ENCODE data around the gene RNF212B.

Gene RNF212B

DNA sequence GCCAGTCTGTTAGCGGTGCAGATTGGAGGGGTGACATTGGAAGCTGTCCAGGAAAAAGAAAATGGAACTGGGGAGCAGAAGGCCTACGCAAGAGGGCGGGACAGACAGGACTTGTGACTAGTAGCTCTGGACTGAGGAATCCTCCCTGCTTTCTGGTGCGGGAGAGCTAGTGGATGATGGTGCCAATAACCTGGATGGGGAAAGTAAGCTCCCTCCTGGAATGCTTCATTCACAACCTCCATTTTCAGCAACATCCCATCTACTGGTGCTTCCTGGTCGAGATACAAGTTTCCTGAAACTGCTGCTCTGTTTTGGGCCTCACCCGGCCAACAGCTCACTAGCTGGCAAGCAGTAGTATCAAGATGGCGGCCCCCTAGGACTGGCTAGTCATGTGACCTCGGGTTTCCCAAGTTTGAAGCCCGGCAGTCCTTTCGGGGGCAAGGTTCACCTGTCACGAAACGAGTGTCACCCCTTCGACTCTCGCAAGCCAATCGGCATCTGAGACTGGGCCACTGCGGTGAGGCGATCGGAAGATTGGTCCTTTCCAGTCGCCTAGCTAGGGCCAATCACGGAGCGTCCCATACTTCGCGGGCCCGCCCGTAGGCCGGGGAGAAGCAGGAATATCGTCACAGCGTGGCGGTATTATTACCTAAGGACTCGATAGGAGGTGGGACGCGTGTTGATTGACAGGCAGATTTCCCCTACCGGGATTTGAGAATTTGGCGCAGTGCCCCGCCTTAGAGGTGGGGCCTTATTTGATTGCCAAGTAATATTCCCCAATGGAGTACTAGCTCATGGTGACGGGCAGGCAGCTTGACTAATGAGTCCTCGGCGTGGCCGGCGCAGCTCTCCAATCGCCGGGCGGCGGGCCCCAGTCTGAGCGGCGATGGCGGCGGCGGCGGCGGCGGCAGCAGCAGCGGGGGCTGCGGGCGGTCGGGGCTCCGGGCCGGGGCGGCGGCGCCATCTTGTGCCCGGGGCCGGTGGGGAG lies 83.1 kb downstream of the RNF212B start, which contains the start of gene PABPN1:
Gene PABPN1, plus strand, starts transcription at position 874 of the 988 bp plus-strand sequence. Its CDS starts 13 bp downstream, at position 887.
- DNase-seq (ENCODE audit: low read depth in 2 of 2) = peak; percentile 100

DNA sequence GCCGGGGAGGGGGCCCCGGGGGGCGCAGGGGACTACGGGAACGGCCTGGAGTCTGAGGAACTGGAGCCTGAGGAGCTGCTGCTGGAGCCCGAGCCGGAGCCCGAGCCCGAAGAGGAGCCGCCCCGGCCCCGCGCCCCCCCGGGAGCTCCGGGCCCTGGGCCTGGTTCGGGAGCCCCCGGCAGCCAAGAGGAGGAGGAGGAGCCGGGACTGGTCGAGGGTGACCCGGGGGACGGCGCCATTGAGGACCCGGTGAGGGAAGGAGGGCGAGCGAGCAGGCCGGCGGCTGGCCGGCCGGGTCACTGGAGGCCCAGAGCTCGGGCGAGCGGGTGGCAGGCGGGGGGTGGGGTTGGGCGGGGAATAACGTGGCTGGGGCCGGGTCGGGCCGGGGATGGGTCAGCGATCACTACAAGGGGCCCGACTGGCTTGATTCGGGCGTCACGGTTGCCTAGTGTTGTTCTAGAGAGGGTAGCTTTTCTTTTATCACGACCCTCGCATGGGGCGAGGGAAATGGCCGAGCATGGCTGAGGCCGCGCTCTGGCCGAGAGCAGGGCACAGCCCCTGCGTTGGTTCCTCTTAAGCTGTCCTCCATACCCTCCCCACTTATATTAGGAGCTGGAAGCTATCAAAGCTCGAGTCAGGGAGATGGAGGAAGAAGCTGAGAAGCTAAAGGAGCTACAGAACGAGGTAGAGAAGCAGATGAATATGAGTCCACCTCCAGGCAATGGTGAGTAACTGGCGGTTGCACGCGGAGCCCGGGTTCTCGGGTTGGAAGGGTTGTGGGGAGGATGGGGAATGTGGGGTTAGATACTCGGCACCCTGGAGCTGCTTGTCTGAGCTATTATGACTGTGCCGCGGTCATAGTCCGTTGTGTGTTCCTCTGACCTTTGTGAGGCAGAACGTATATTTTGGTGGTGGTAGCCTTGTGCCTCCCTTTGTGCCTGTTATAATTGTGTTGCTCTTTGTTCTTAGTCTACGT lies 84.1 kb downstream of the RNF212B start:
- no peak for DNase-seq (ENCODE audit: low read depth in 2 of 2)
